ENCODE data around the gene CPN2.

GRCh38 chr3:194320100-194320499, 31.0 kb downstream of the CPN2 start:
- TF ChIP-seq CTCF (IDR thresholded peaks at IDR 0.05 in 2 of 3, conservative IDR thresholded peaks at IDR 0.05 in 1 of 3; ENCODE audit: control insufficient read depth in 2 of 3, extremely low read depth in 1 of 3, insufficient read depth in 1 of 3, low read depth in 3 of 3, low read length in 3 of 3) (no peak), REST (IDR thresholded peaks at IDR 0.05; ENCODE audit: low read depth, low read length) (no peak), MXI1 (IDR thresholded peaks at IDR 0.05; ENCODE audit: low read depth, low read length) (no peak), E4F1 (IDR thresholded peaks at IDR 0.05; ENCODE audit: borderline replicate concordance, partially characterized antibody) (no peak), USF2 (IDR thresholded peaks at IDR 0.05; ENCODE audit: borderline replicate concordance, low read depth, low read length) (no peak), POLR2A (IDR thresholded peaks at IDR 0.05; ENCODE audit: low read depth, low read length) (no peak), STAT3 (IDR thresholded peaks at IDR 0.05; ENCODE audit: low read depth, low read length) (no peak), ESRRA (IDR thresholded peaks at IDR 0.05; ENCODE audit: low read length) (no peak), ATF3 (IDR thresholded peaks at IDR 0.05; ENCODE audit: borderline replicate concordance, extremely low read depth, low read depth, low read length) (no peak), POLR2AphosphoS5 (IDR thresholded peaks at IDR 0.05; ENCODE audit: low read length) (no peak), FOS (IDR thresholded peaks at IDR 0.05; ENCODE audit: borderline replicate concordance, extremely low read depth, insufficient read length) (no peak)
